ENCODE results near the gene ASGR2. TPM values are rescaled to one million over a fixed set of nuclear protein-coding genes. Genes with fewer than 3 reads are reported as not detected.

ASGR2 gene
- total RNA-seq, 1 donor from 2014 or later: 1.3 TPM

DNA sequence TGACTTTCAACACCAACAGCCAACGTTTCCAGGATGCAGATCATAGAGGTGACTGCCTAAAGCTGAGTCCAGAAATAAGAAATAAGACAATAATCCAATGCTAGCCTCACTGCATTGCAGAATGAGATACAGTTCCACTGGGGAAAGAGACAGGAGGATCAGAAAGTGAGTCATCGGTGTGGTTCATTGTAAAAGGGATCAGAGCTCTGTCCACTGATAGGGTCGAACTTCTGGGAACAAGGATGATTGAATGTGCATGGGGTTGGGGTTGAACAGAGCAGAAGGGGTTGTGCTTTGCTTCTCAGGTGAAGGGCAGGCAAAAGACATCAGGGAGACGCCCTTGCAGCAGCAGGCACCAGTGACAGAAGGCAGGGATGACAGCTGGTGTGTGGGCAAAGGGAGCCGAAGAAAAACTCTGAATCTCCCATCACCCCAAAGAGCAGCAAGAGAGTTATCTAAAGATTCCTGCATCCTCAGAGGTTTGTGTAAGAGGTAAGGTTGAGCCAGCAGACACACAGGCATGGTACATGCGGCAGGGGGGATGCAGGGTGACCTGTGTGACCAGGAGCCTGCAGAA is 51.0 kb downstream of the ASGR2 start:
- no peak for DNase-seq
- Histone ChIP-seq H3K4me3 (no peak overlapping the region), H3K27me3 (peaks cover 10% of the 10 kb centered on the region), H3K27ac (no peak overlapping the region), H3K9me3 (no peaks in the 10 kb centered on the region), H3K36me3 (no peaks in the 10 kb centered on the region), H3K4me1 (no peaks in the 10 kb centered on the region)
- no peak for ATAC-seq
- TF ChIP-seq CTCF (IDR thresholded peaks at IDR 0.05): no peak
- intact Hi-C loops (cut with DNase I): no loop called here

GRCh38 chr17:7060165-7060891 is 54.3 kb downstream of the ASGR2 start:
- H3K9me3 ChIP-seq: no peaks in the 10 kb centered on the region
- H3K4me3 ChIP-seq: no peak overlapping the region
- H3K36me3 ChIP-seq: no peaks in the 10 kb centered on the region
- ATAC-seq (no peak), DNase-seq (no peak)
- no peak overlapping the region for H3K27ac ChIP-seq
- H3K4me1 ChIP-seq: no peaks in the 10 kb centered on the region
- no peak for TF ChIP-seq CTCF (IDR thresholded peaks at IDR 0.05)
- peaks cover 5% of the 10 kb centered on the region for H3K27me3 ChIP-seq
- intact Hi-C loops (cut with DNase I): no loop called here

DNA sequence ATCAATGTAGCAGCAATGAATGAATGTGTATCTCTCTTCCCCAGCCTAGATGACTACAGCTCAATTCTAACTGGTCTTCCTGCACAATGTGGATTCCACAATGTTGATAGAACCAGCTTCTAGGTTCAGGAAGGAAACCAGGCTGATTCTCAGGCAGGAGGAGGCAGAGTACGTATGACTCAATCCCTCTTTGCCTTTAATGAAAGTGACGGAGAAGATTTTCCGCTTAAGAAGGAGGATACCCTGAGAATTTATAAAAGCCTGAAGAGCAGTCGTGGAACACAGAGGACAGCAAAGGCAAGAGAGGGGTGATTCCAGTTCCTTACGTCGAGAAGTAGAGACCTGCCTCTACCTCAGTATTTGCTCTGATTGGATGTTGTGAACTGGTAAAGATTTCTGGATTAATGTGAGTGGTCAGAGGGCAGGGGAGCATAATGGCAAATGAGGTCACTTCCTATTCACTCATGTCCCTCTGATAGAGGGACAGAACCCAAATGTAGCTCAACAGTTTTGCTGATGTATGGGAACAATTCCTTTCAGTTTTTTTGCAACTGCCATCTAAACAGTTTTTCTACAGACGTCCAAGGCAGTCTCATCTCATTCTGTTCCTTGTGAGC is 55.7 kb downstream of the ASGR2 start:
- H3K27ac ChIP-seq: no peak overlapping the region
- H3K4me3 ChIP-seq: no peak overlapping the region
- H3K4me1 ChIP-seq: no peaks in the 10 kb centered on the region
- no peak for DNase-seq
- no peak for TF ChIP-seq CTCF (IDR thresholded peaks at IDR 0.05)
- H3K27me3 ChIP-seq: peaks cover under 1% of the 10 kb centered on the region
- no peak for ATAC-seq
- intact Hi-C loops (cut with DNase I): no loop called here
- H3K9me3 ChIP-seq: no peaks in the 10 kb centered on the region
- H3K36me3 ChIP-seq: no peaks in the 10 kb centered on the region

- no peak for TF ChIP-seq CTCF (IDR thresholded peaks at IDR 0.05)
Measured at GRCh38 chr17:7056386-7056785, 58.2 kb downstream of the ASGR2 start.

More at GRCh38 chr17:7056386-7056785, 58.2 kb downstream of the ASGR2 start:
- Histone ChIP-seq H3K36me3 (no peaks in the 10 kb centered on the region), H3K4me3 (no peak overlapping the region), H3K27ac (no peak overlapping the region), H3K27me3 (no peaks in the 10 kb centered on the region), H3K9me3 (no peaks in the 10 kb centered on the region), H3K4me1 (no peaks in the 10 kb centered on the region)
- intact Hi-C loops (cut with DNase I): no loop called here
- DNase-seq (no peak), ATAC-seq (no peak)

Other genes starting within 250 kb of the ASGR2 start
- 0.17 TPM for gene ALOX12, start 118.8 kb downstream of the ASGR2 start, total RNA-seq
- gene RNASEK, start 102.2 kb downstream of the ASGR2 start, total RNA-seq: 284 TPM
- 42.6 TPM for gene BCL6B, start 91.8 kb downstream of the ASGR2 start, total RNA-seq
- gene SLC16A13, start 78.8 kb downstream of the ASGR2 start, total RNA-seq: 10.1 TPM
- 6.8 TPM for gene SLC16A11, start 70.7 kb downstream of the ASGR2 start, total RNA-seq
- gene CLEC10A, start 34.6 kb downstream of the ASGR2 start, total RNA-seq: 12.6 TPM
- gene ASGR1, start 64.5 kb upstream of the ASGR2 start, total RNA-seq: 4.3 TPM
- gene DLG4, start 105.0 kb upstream of the ASGR2 start, total RNA-seq: 30.7 TPM
- gene ACADVL, start 105.1 kb upstream of the ASGR2 start, total RNA-seq: 544 TPM
- gene DVL2, start 119.7 kb upstream of the ASGR2 start, total RNA-seq: 41.0 TPM
- 36.9 TPM for gene PHF23, start 124.6 kb upstream of the ASGR2 start, total RNA-seq
- gene GABARAP, start 127.6 kb upstream of the ASGR2 start, total RNA-seq: 547 TPM
- gene CTDNEP1, start 136.9 kb upstream of the ASGR2 start, total RNA-seq: 141 TPM
- 35.0 TPM for gene ELP5, start 137.4 kb upstream of the ASGR2 start, total RNA-seq
- 117 TPM for gene CLDN7, start 147.7 kb upstream of the ASGR2 start, total RNA-seq
- 1.6 TPM for gene SLC2A4, start 166.9 kb upstream of the ASGR2 start, total RNA-seq
- gene YBX2, start 179.8 kb upstream of the ASGR2 start, total RNA-seq: not detected
- gene EIF5A, start 192.8 kb upstream of the ASGR2 start, total RNA-seq: 241 TPM
- gene GPS2, start 200.5 kb upstream of the ASGR2 start, total RNA-seq: 62.9 TPM
- 37.6 TPM for gene NEURL4, start 214.5 kb upstream of the ASGR2 start, total RNA-seq
- gene ACAP1, start 221.7 kb upstream of the ASGR2 start, total RNA-seq: 23.2 TPM
- gene KCTD11, start 237.3 kb upstream of the ASGR2 start, total RNA-seq: 8.9 TPM
- gene TMEM95, start 240.3 kb upstream of the ASGR2 start, total RNA-seq: not detected

Data from upper lobe of right lung (tissue), 1 donor.